Vagina (tissue), 2 donors: ENCODE measurements around the gene MAPKAPK5.

Experiments used
- POLR2A ChIP-seq, 2 donors: fragments of 450-650 bp; IDR thresholded peaks; one replicate each; pipeline ENCODE4 v1.6.1; 2017; ENCODE audit warnings: antibody characterized with exemption in 2 of 2, mild to moderate bottlenecking in 2 of 2, moderate library complexity in 2 of 2
- TF ChIP-seq, protein P1 (sequence below), 3 experiments: fragments of 450-650 bp in 2 of 3; fragments of 200-600 bp in 1 of 3; sonication (generic) in 1 of 3; IDR thresholded peaks; one replicate each; pipeline ENCODE4 v1.5.1; 2017 to 2019; ENCODE audit warnings: antibody characterized with exemption in 3 of 3, mild to moderate bottlenecking in 2 of 3, moderate library complexity in 2 of 3

DNA sequence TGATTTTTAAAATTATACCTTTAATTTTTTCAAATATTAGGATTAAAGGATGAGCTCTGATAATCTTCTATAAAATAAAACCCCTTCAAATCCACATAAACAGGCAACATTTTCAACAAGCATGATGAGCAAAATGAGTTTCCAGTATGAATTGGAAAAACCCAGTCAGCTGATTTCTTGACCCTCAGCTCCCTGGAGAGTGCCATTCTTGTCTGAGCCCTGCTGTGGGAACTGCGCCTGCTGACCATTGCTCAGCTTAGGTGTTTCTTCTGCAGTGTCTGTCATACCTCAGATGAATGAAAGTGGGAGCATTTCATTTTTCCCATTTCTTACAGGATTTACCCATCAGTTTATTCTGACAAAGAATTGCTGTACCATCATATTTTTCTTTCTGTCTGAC, 27.6 kb downstream of the MAPKAPK5 start:
- TF ChIP-seq, protein P1, sequence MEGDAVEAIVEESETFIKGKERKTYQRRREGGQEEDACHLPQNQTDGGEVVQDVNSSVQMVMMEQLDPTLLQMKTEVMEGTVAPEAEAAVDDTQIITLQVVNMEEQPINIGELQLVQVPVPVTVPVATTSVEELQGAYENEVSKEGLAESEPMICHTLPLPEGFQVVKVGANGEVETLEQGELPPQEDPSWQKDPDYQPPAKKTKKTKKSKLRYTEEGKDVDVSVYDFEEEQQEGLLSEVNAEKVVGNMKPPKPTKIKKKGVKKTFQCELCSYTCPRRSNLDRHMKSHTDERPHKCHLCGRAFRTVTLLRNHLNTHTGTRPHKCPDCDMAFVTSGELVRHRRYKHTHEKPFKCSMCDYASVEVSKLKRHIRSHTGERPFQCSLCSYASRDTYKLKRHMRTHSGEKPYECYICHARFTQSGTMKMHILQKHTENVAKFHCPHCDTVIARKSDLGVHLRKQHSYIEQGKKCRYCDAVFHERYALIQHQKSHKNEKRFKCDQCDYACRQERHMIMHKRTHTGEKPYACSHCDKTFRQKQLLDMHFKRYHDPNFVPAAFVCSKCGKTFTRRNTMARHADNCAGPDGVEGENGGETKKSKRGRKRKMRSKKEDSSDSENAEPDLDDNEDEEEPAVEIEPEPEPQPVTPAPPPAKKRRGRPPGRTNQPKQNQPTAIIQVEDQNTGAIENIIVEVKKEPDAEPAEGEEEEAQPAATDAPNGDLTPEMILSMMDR (IDR thresholded peaks at IDR 0.05), result no peak
- TF ChIP-seq POLR2A (IDR thresholded peaks at IDR 0.05), result no peak
